ENCODE results near the gene WIF1. TPM values are rescaled to one million over a fixed set of nuclear protein-coding genes. Genes with fewer than 3 reads are reported as not detected.

The WIF1 gene
- total RNA-seq, 3 donors from 2014 or later, result 23.4 to 25.9 TPM; not detected in 1

DNA sequence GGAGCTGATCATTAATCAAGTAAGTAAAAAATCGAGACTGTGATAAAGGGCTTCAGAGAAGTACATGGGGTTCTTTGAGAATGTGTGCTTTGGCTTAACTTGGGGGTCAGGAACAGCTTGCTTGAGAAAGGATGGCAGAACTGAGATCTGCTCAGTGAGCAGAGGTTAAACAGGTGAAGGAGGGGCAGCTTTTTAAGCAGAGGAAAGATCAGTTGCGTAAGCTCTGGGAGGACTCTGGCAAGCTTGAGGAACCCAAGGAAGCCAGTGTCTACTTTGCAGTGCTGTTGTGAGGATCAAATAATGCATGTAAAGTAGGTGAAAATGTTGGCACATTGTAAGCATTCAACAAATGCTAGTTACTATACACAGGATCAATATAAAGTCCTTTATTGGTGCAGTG is 30.6 kb downstream of the WIF1 start:
- no peak for DNase-seq (ENCODE audit: low spot score in 2 of 2)
- intact Hi-C loops (cut with DNase I; ENCODE audit: low total_unique reads), result no loop called here
- no peaks in the 10 kb centered on the region for H3K9me3 ChIP-seq

DNA sequence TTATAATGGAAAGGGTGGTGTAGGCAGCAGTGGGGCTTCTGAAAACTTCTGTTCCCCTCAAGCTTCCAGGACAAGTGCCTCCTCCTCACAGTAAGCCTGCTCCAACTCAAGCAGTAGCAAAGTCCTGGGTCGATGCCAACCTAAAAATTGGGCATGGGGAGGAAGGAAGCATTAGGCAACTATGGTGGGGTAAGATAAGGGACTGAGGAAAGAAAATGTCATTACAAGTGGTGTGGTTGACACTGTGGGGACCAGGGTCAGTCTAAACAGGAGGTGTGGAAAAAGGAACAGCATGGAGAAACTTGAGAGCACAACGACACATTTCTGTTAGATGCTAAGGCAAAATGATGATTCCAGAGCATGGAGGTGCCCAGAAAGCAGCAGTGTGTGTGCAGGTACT is 34.9 kb downstream of the WIF1 start:
- TF ChIP-seq POLR2AphosphoS5 (IDR thresholded peaks at IDR 0.05) (no peak), POLR2A (IDR thresholded peaks at IDR 0.05) (no peak)
- TF ChIP-seq, protein P1, sequence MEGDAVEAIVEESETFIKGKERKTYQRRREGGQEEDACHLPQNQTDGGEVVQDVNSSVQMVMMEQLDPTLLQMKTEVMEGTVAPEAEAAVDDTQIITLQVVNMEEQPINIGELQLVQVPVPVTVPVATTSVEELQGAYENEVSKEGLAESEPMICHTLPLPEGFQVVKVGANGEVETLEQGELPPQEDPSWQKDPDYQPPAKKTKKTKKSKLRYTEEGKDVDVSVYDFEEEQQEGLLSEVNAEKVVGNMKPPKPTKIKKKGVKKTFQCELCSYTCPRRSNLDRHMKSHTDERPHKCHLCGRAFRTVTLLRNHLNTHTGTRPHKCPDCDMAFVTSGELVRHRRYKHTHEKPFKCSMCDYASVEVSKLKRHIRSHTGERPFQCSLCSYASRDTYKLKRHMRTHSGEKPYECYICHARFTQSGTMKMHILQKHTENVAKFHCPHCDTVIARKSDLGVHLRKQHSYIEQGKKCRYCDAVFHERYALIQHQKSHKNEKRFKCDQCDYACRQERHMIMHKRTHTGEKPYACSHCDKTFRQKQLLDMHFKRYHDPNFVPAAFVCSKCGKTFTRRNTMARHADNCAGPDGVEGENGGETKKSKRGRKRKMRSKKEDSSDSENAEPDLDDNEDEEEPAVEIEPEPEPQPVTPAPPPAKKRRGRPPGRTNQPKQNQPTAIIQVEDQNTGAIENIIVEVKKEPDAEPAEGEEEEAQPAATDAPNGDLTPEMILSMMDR (IDR thresholded peaks at IDR 0.05), result no peak
- Histone ChIP-seq H3K4me3 (no peak overlapping the region), H3K36me3 (no peaks in the 10 kb centered on the region), H3K9me3 (no peaks in the 10 kb centered on the region), H3K27me3 (peaks cover 0 to 8% of the 10 kb centered on the region in 2 donors), H3K27ac (no peak overlapping the region), H3K4me1 (no peaks in the 10 kb centered on the region)
- intact Hi-C loops (cut with DNase I; ENCODE audit: low total_unique reads), result no loop called here
- DNase-seq (ENCODE audit: low spot score in 2 of 2), result no peak

More for the DNA sequence above, 30.6 kb downstream of the WIF1 start:
- H3K27ac ChIP-seq, result no peak overlapping the region
- no peaks in the 10 kb centered on the region for H3K4me1 ChIP-seq
- no peaks in the 10 kb centered on the region for H3K36me3 ChIP-seq
- H3K27me3 ChIP-seq, result peaks cover 0 to 8% of the 10 kb centered on the region in 2 donors
- TF ChIP-seq POLR2A (IDR thresholded peaks at IDR 0.05), result no peak
- no peak overlapping the region for H3K4me3 ChIP-seq

DNA sequence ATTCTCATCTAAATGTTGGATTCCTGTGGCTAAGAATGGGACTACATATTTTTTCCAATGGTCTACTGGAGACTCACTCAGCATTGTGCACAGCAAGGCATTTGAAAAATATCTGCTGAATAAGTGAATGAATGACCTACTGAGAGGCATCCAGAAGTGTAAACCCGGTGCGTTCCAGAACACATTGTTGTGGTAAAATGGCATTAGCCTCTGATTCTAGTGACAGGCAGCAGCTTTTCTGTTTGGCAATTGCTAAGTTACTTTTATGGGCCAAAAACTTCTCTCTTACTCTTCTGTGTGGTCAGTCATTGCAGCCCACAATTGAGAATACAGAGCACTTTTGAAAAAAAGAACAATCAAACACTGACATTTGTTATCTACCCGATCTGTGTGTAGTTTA is 36.5 kb downstream of the WIF1 start:
- Histone ChIP-seq H3K4me1 (no peaks in the 10 kb centered on the region), H3K9me3 (no peaks in the 10 kb centered on the region), H3K27ac (no peak overlapping the region), H3K36me3 (no peaks in the 10 kb centered on the region), H3K27me3 (peaks cover 0 to 6% of the 10 kb centered on the region in 2 donors), H3K4me3 (no peak overlapping the region)
- intact Hi-C loops (cut with DNase I; ENCODE audit: low total_unique reads), result no loop called here
- no peak for DNase-seq (ENCODE audit: low spot score in 2 of 2)
- TF ChIP-seq, protein P1 (IDR thresholded peaks at IDR 0.05), result no peak
- no peak for TF ChIP-seq POLR2AphosphoS5 (IDR thresholded peaks at IDR 0.05)
- no peak for TF ChIP-seq POLR2A (IDR thresholded peaks at IDR 0.05)

DNA sequence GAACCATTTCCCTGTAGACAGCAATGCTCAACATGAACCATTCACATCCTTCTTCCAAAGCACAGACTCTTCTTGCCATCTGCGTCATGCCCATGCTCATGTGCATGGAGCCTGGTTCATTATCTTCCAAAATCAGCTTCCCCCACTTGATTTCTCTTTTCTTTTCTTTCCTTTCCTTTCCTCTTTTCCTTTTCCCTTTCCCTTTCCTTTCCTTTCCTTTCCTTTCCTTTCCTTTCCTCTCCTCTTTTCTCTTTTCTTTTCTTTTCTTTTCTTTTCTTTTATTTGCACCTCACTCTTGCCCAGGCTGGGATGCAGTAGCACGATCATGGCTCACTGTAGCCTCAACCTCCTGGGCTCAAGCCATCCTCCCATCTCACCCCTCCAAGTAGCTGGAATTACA is 37.5 kb downstream of the WIF1 start:
- DNase-seq (ENCODE audit: low spot score in 2 of 2), result no peak
- Histone ChIP-seq H3K36me3 (no peaks in the 10 kb centered on the region), H3K27me3 (no peaks in the 10 kb centered on the region), H3K4me1 (no peaks in the 10 kb centered on the region), H3K27ac (no peak overlapping the region), H3K9me3 (no peaks in the 10 kb centered on the region), H3K4me3 (no peak overlapping the region)
- TF ChIP-seq, protein P1 (IDR thresholded peaks at IDR 0.05), result no peak
- TF ChIP-seq POLR2AphosphoS5 (IDR thresholded peaks at IDR 0.05), result no peak
- TF ChIP-seq POLR2A (IDR thresholded peaks at IDR 0.05), result no peak
- intact Hi-C loops (cut with DNase I; ENCODE audit: low total_unique reads), result no loop called here

DNA sequence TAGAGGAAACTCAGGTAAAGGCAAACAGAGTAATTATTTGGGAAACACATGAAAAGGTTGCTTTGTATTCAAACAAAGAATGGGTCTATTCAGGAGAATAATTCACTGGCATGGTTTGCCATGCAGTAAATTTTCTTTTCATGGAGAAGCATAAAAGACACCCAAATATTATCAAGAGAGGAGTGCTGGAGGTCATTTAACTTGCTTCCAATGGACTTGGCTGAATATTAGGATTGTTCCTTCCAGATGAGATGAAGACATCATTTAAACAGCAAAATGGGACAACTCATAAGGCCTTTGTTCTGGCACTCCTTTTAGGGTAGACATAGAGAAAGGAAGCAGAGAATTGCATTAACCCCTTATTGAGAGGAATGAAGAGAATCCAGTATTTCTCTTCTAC is 38.7 kb downstream of the WIF1 start:
- no peaks in the 10 kb centered on the region for H3K9me3 ChIP-seq
- DNase-seq (ENCODE audit: low spot score in 2 of 2), result no peak
- H3K27ac ChIP-seq, result no peak overlapping the region
- H3K27me3 ChIP-seq, result no peaks in the 10 kb centered on the region
- no peak overlapping the region for H3K4me3 ChIP-seq
- TF ChIP-seq POLR2A (IDR thresholded peaks at IDR 0.05), result no peak
- no peak for TF ChIP-seq POLR2AphosphoS5 (IDR thresholded peaks at IDR 0.05)
- TF ChIP-seq, protein P1 (IDR thresholded peaks at IDR 0.05), result no peak
- intact Hi-C loops (cut with DNase I; ENCODE audit: low total_unique reads), result no loop called here
- no peaks in the 10 kb centered on the region for H3K36me3 ChIP-seq
- H3K4me1 ChIP-seq, result no peaks in the 10 kb centered on the region

DNA sequence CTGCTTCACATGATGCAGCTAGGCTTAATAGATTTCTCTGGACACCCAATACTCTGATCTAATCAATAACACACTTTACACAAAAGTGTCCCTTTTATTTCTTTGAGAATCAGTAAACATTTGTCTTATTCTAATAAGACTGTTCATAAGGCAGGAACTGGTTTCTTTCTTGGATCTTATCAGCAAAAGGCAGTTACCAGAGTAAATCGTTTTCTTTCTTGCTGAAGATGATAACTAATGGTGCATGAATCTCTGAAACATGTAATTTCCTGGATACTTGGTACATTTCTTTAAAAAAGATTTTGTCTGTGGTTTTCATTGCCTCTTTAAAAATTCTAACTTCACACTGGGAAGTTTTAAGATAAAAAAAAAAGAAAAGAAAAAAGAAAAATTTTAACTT is 39.6 kb downstream of the WIF1 start:
- Histone ChIP-seq H3K27me3 (no peaks in the 10 kb centered on the region), H3K4me3 (no peak overlapping the region), H3K4me1 (no peaks in the 10 kb centered on the region), H3K9me3 (no peaks in the 10 kb centered on the region), H3K27ac (peak overlapping the region in 1 of 2 donors; percentile 51), H3K36me3 (no peaks in the 10 kb centered on the region)
- no peak for DNase-seq (ENCODE audit: low spot score in 2 of 2)
- TF ChIP-seq POLR2A (IDR thresholded peaks at IDR 0.05) (no peak), POLR2AphosphoS5 (IDR thresholded peaks at IDR 0.05) (no peak)
- TF ChIP-seq, protein P1 (IDR thresholded peaks at IDR 0.05), result no peak
- intact Hi-C loops (cut with DNase I; ENCODE audit: low total_unique reads), result no loop called here
